Measurements from ENCODE around the gene SELENOF.
"Not testable (repeated sequence)": the region's sequence is repeated elsewhere in the genome, so short reads cannot be mapped to it uniquely, and the experiment has no call there.

The SELENOF gene

DNA sequence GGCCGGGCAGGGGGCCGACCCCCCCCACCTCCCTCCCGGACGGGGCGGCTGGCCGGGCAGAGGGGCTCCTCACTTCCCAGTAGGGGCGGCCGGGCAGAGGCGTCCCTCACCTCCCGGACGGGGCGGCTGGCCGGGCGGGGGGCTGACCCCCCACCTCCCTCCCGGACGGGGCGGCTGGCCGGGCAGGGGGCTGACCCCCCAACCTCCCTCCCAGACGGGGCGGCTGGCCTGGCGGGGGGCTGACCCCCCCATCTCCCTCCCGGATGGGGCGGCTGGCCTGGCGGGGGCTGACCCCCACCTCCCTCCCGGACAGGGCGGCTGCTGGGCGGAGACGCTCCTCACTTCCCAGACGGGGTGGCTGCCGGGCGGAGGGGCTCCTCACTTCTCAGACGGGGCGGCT lies 14.5 kb downstream of the SELENOF start:
- H3K36me3 ChIP-seq (ENCODE audit: control insufficient read depth in 2 of 2, insufficient read depth in 2 of 2, low read length in 2 of 2), result peaks cover 7 to 22% of the 10 kb centered on the region in 2 donors
- H3K4me3 ChIP-seq (ENCODE audit: low read length in 2 of 2); H3K9me3 ChIP-seq (ENCODE audit: control insufficient read depth in 2 of 2, low read length in 2 of 2); H3K9ac ChIP-seq (ENCODE audit: low read depth in 1 of 2, low read length in 2 of 2); H3K27ac ChIP-seq (ENCODE audit: low read depth in 2 of 2, low read length in 2 of 2); H3K4me1 ChIP-seq (ENCODE audit: control insufficient read depth in 2 of 2, insufficient read depth in 2 of 2, low read length in 2 of 2); H3K27me3 ChIP-seq (ENCODE audit: control insufficient read depth in 2 of 2, insufficient read depth in 2 of 2, low read length in 2 of 2): not testable (repeated sequence)

- Histone ChIP-seq H3K9ac (ENCODE audit: low read depth in 1 of 2, low read length in 2 of 2) (no peak overlapping the region), H3K27ac (ENCODE audit: low read depth in 2 of 2, low read length in 2 of 2) (no peak overlapping the region)
These were observed 25.6 kb downstream of the SELENOF start for GRCh38 chr1:86888327-86888726.

GRCh38 chr1:86887479-86888162 lies 26.3 kb downstream of the SELENOF start:
- Histone ChIP-seq H3K4me1 (ENCODE audit: control insufficient read depth in 2 of 2, insufficient read depth in 2 of 2, low read length in 2 of 2) (no peaks in the 10 kb centered on the region), H3K4me3 (ENCODE audit: low read length in 2 of 2) (no peak overlapping the region), H3K27ac (ENCODE audit: low read depth in 2 of 2, low read length in 2 of 2) (no peak overlapping the region), H3K27me3 (ENCODE audit: control insufficient read depth in 2 of 2, insufficient read depth in 2 of 2, low read length in 2 of 2) (no peaks in the 10 kb centered on the region), H3K36me3 (ENCODE audit: control insufficient read depth in 2 of 2, insufficient read depth in 2 of 2, low read length in 2 of 2) (peaks cover 3 to 4% of the 10 kb centered on the region in 2 donors), H3K9me3 (ENCODE audit: control insufficient read depth in 2 of 2, low read length in 2 of 2) (no peaks in the 10 kb centered on the region), H3K9ac (ENCODE audit: low read depth in 1 of 2, low read length in 2 of 2) (no peak overlapping the region)

More at GRCh38 chr1:86888327-86888726, 25.6 kb downstream of the SELENOF start:
- no peak overlapping the region for H3K4me3 ChIP-seq (ENCODE audit: low read length in 2 of 2)
- H3K4me1 ChIP-seq (ENCODE audit: control insufficient read depth in 2 of 2, insufficient read depth in 2 of 2, low read length in 2 of 2), result no peaks in the 10 kb centered on the region
- H3K36me3 ChIP-seq (ENCODE audit: control insufficient read depth in 2 of 2, insufficient read depth in 2 of 2, low read length in 2 of 2), result peaks cover 0 to 2% of the 10 kb centered on the region in 2 donors
- H3K9me3 ChIP-seq (ENCODE audit: control insufficient read depth in 2 of 2, low read length in 2 of 2), result no peaks in the 10 kb centered on the region
- H3K27me3 ChIP-seq (ENCODE audit: control insufficient read depth in 2 of 2, insufficient read depth in 2 of 2, low read length in 2 of 2), result no peaks in the 10 kb centered on the region

- no peaks in the 10 kb centered on the region for H3K4me1 ChIP-seq (ENCODE audit: control insufficient read depth in 2 of 2, insufficient read depth in 2 of 2, low read length in 2 of 2)
- peaks cover 8 to 17% of the 10 kb centered on the region in 2 donors for H3K36me3 ChIP-seq (ENCODE audit: control insufficient read depth in 2 of 2, insufficient read depth in 2 of 2, low read length in 2 of 2)
- no peaks in the 10 kb centered on the region for H3K27me3 ChIP-seq (ENCODE audit: control insufficient read depth in 2 of 2, insufficient read depth in 2 of 2, low read length in 2 of 2)
- H3K9me3 ChIP-seq (ENCODE audit: control insufficient read depth in 2 of 2, low read length in 2 of 2), result no peaks in the 10 kb centered on the region
- no peak overlapping the region for H3K27ac ChIP-seq (ENCODE audit: low read depth in 2 of 2, low read length in 2 of 2)
- no peak overlapping the region for H3K4me3 ChIP-seq (ENCODE audit: low read length in 2 of 2)
- H3K9ac ChIP-seq (ENCODE audit: low read depth in 1 of 2, low read length in 2 of 2), result no peak overlapping the region
These were observed 38.2 kb downstream of the SELENOF start for GRCh38 chr1:86875722-86876121.

GRCh38 chr1:86872086-86872485 lies 41.8 kb downstream of the SELENOF start:
- Histone ChIP-seq H3K9ac (ENCODE audit: low read depth in 1 of 2, low read length in 2 of 2) (no peak overlapping the region), H3K27ac (ENCODE audit: low read depth in 2 of 2, low read length in 2 of 2) (no peak overlapping the region), H3K4me3 (ENCODE audit: low read length in 2 of 2) (no peak overlapping the region), H3K36me3 (ENCODE audit: control insufficient read depth in 2 of 2, insufficient read depth in 2 of 2, low read length in 2 of 2) (peaks cover 4 to 5% of the 10 kb centered on the region in 2 donors), H3K27me3 (ENCODE audit: control insufficient read depth in 2 of 2, insufficient read depth in 2 of 2, low read length in 2 of 2) (no peaks in the 10 kb centered on the region), H3K4me1 (ENCODE audit: control insufficient read depth in 2 of 2, insufficient read depth in 2 of 2, low read length in 2 of 2) (no peaks in the 10 kb centered on the region), H3K9me3 (ENCODE audit: control insufficient read depth in 2 of 2, low read length in 2 of 2) (no peaks in the 10 kb centered on the region)

DNA sequence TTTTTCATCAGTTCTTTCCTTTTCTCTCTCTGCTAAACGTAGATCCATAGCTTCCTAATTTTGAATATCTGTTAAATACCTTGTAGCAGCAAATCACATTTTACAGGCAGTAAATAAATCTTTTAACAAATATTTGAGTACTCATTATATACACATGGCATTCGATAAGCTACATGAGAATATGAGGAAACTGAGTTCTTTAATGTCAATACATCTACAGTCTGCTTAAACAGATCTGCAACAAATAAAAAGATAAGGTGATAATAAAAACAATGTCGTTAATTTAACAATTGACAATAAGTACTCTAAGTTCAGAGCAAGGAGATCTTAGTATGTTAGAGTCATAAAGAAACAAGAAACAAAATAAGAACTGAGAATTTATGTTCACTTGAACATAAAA lies 42.9 kb downstream of the SELENOF start:
- Histone ChIP-seq H3K27ac (ENCODE audit: low read depth in 2 of 2, low read length in 2 of 2) (no peak overlapping the region), H3K27me3 (ENCODE audit: control insufficient read depth in 2 of 2, insufficient read depth in 2 of 2, low read length in 2 of 2) (no peaks in the 10 kb centered on the region), H3K9me3 (ENCODE audit: control insufficient read depth in 2 of 2, low read length in 2 of 2) (no peaks in the 10 kb centered on the region), H3K36me3 (ENCODE audit: control insufficient read depth in 2 of 2, insufficient read depth in 2 of 2, low read length in 2 of 2) (peaks cover 1 to 4% of the 10 kb centered on the region in 2 donors), H3K4me1 (ENCODE audit: control insufficient read depth in 2 of 2, insufficient read depth in 2 of 2, low read length in 2 of 2) (no peaks in the 10 kb centered on the region), H3K4me3 (ENCODE audit: low read length in 2 of 2) (no peak overlapping the region), H3K9ac (ENCODE audit: low read depth in 1 of 2, low read length in 2 of 2) (no peak overlapping the region)

DNA sequence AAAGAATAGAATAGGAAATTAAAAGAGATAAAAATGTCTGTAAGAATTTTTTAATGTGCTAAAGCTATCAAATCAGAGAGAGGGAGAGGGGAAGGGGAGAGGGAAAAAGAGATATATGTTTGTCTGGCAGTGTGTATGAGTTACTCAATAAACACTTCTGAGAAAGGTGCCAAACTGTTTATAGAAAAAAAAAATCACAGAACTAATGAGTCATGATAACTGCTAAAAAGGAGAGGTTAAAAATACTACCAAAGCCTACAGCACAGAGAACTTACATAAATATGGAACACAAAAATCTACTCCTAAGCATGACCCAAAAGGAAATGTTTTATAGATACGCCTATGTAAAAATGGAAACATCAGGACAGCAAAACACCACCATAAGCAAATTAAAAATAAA lies 45.4 kb downstream of the SELENOF start:
- Histone ChIP-seq H3K9me3 (ENCODE audit: control insufficient read depth in 2 of 2, low read length in 2 of 2) (no peaks in the 10 kb centered on the region), H3K36me3 (ENCODE audit: control insufficient read depth in 2 of 2, insufficient read depth in 2 of 2, low read length in 2 of 2) (peaks cover under 1 to 6% of the 10 kb centered on the region in 2 donors), H3K4me1 (ENCODE audit: control insufficient read depth in 2 of 2, insufficient read depth in 2 of 2, low read length in 2 of 2) (no peaks in the 10 kb centered on the region)

DNA sequence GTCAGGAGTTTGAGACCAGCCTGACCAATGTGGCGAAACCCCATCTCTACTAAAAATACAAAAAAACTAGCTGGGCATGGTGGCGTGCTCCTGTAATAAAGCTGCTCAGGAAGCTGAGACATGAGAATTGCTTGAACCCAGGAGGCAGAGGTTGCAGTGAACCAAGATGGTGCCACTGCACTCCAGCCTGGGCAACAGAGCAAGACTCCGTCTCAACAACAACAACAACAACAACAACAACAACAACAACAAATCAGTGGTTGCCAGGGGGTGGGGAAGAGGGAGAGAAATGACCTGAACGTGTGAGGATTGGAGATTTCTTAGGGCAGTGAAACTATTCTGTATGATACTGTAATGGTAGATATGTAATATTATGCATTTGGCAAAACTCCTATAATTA lies 46.6 kb downstream of the SELENOF start:
- not testable (repeated sequence) for H3K4me1 ChIP-seq (ENCODE audit: control insufficient read depth in 2 of 2, insufficient read depth in 2 of 2, low read length in 2 of 2); H3K9ac ChIP-seq (ENCODE audit: low read depth in 1 of 2, low read length in 2 of 2); H3K27me3 ChIP-seq (ENCODE audit: control insufficient read depth in 2 of 2, insufficient read depth in 2 of 2, low read length in 2 of 2); H3K4me3 ChIP-seq (ENCODE audit: low read length in 2 of 2); H3K9me3 ChIP-seq (ENCODE audit: control insufficient read depth in 2 of 2, low read length in 2 of 2); H3K27ac ChIP-seq (ENCODE audit: low read depth in 2 of 2, low read length in 2 of 2); H3K36me3 ChIP-seq (ENCODE audit: control insufficient read depth in 2 of 2, insufficient read depth in 2 of 2, low read length in 2 of 2)

More for the DNA sequence above, 45.4 kb downstream of the SELENOF start:
- H3K4me3 ChIP-seq (ENCODE audit: low read length in 2 of 2), result no peak overlapping the region
- H3K9ac ChIP-seq (ENCODE audit: low read depth in 1 of 2, low read length in 2 of 2), result no peak overlapping the region
- H3K27ac ChIP-seq (ENCODE audit: low read depth in 2 of 2, low read length in 2 of 2), result no peak overlapping the region
- no peaks in the 10 kb centered on the region for H3K27me3 ChIP-seq (ENCODE audit: control insufficient read depth in 2 of 2, insufficient read depth in 2 of 2, low read length in 2 of 2)

- H3K4me3 ChIP-seq (ENCODE audit: low read length in 2 of 2), result no peak overlapping the region
- no peaks in the 10 kb centered on the region for H3K4me1 ChIP-seq (ENCODE audit: control insufficient read depth in 2 of 2, insufficient read depth in 2 of 2, low read length in 2 of 2)
- H3K27ac ChIP-seq (ENCODE audit: low read depth in 2 of 2, low read length in 2 of 2), result no peak overlapping the region
- no peaks in the 10 kb centered on the region for H3K9me3 ChIP-seq (ENCODE audit: control insufficient read depth in 2 of 2, low read length in 2 of 2)
- H3K27me3 ChIP-seq (ENCODE audit: control insufficient read depth in 2 of 2, insufficient read depth in 2 of 2, low read length in 2 of 2), result no peaks in the 10 kb centered on the region
- H3K9ac ChIP-seq (ENCODE audit: low read depth in 1 of 2, low read length in 2 of 2), result no peak overlapping the region
- peaks cover 3% of the 10 kb centered on the region in 2 donors for H3K36me3 ChIP-seq (ENCODE audit: control insufficient read depth in 2 of 2, insufficient read depth in 2 of 2, low read length in 2 of 2)
These were observed 47.3 kb downstream of the SELENOF start for GRCh38 chr1:86866665-86867064.

- H3K4me3 ChIP-seq (ENCODE audit: low read length in 2 of 2), result no peak overlapping the region
- H3K9me3 ChIP-seq (ENCODE audit: control insufficient read depth in 2 of 2, low read length in 2 of 2), result no peaks in the 10 kb centered on the region
- peaks cover 3% of the 10 kb centered on the region in 2 donors for H3K36me3 ChIP-seq (ENCODE audit: control insufficient read depth in 2 of 2, insufficient read depth in 2 of 2, low read length in 2 of 2)
- no peaks in the 10 kb centered on the region for H3K27me3 ChIP-seq (ENCODE audit: control insufficient read depth in 2 of 2, insufficient read depth in 2 of 2, low read length in 2 of 2)
- no peak overlapping the region for H3K27ac ChIP-seq (ENCODE audit: low read depth in 2 of 2, low read length in 2 of 2)
- no peak overlapping the region for H3K9ac ChIP-seq (ENCODE audit: low read depth in 1 of 2, low read length in 2 of 2)
- H3K4me1 ChIP-seq (ENCODE audit: control insufficient read depth in 2 of 2, insufficient read depth in 2 of 2, low read length in 2 of 2), result no peaks in the 10 kb centered on the region
These were observed 47.8 kb downstream of the SELENOF start for GRCh38 chr1:86865973-86866637.
